Bronchial epithelial cell (primary cell): ENCODE results near the gene PTPN7. TPM values are rescaled to one million over a fixed set of nuclear protein-coding genes. Genes with fewer than 3 reads are reported as not detected.

Experiments used
- DNase-seq: peaks from one replicate; pipeline ENCODE4 v3.0.0-alpha.2; 2010; ENCODE audit warnings: low read depth
- FAIRE-seq: peaks from 2 replicates; lab custom pipeline; 2011; peaks lifted over from hg19 to GRCh38; lab: Jason Lieb, UNC
- H3K27me3 ChIP-seq: 2 replicates; pipeline ENCODE4 v1.5.1; 2011; ENCODE audit warnings: low read length; ENCODE audit not compliant: control insufficient read depth, insufficient read depth
- H3K36me3 ChIP-seq: 2 replicates; pipeline ENCODE4 v1.5.1; 2011; ENCODE audit warnings: low read length; ENCODE audit not compliant: control insufficient read depth, insufficient read depth
- H3K4me3 ChIP-seq: 2 replicates; pipeline ENCODE4 v1.5.1; 2011; ENCODE audit warnings: mild to moderate bottlenecking, low read depth, low read length, control low read depth
- total RNA-seq: library from RNA; depleted of rRNA; stranded (reverse); fragments of >200 nt; gene quantifications from 2 replicates; pipeline ENCODE4 v1.2.1, GENCODE V29; 2014
- TF ChIP-seq, protein P1 (sequence below): IDR thresholded peaks from 2 replicates; pipeline ENCODE4 v1.5.1; 2011; ENCODE audit warnings: mild to moderate bottlenecking, moderate library complexity, low read length, control low read depth, inconsistent platforms; ENCODE audit not compliant: insufficient read depth, severe bottlenecking

PTPN7 gene
- total RNA-seq, 1 donor from 2014 or later: not detected

DNA sequence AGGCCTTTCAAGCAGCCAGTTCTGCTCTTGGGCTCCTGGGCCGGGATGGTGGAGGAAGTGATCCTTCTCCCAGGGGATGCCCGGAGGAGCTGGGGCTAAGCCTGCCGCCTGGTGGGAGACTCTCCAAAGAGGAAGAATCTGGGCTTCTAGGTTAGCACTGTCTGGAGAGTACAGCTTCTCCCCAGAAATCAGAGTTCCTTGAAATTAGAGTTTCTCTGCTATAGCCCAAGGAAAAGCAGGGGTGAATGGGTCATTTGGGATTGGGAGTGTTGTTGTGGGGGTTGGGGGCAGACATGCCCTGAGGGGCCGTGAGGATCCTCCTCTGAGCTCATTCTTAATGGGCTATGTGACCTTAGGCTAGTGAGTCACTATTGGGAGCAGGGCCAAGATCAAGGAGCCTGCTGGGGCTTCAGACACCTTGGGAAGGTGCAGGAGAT, 39.7 kb upstream of the PTPN7 start:
- DNase-seq: peak; percentile 52
- Histone ChIP-seq H3K4me3 (no peak overlapping the region), H3K27me3 (peaks cover 4% of the 10 kb centered on the region), H3K36me3 (no peaks in the 10 kb centered on the region)
- TF ChIP-seq, protein P1, sequence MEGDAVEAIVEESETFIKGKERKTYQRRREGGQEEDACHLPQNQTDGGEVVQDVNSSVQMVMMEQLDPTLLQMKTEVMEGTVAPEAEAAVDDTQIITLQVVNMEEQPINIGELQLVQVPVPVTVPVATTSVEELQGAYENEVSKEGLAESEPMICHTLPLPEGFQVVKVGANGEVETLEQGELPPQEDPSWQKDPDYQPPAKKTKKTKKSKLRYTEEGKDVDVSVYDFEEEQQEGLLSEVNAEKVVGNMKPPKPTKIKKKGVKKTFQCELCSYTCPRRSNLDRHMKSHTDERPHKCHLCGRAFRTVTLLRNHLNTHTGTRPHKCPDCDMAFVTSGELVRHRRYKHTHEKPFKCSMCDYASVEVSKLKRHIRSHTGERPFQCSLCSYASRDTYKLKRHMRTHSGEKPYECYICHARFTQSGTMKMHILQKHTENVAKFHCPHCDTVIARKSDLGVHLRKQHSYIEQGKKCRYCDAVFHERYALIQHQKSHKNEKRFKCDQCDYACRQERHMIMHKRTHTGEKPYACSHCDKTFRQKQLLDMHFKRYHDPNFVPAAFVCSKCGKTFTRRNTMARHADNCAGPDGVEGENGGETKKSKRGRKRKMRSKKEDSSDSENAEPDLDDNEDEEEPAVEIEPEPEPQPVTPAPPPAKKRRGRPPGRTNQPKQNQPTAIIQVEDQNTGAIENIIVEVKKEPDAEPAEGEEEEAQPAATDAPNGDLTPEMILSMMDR: no peak
- no peak for FAIRE-seq

DNA sequence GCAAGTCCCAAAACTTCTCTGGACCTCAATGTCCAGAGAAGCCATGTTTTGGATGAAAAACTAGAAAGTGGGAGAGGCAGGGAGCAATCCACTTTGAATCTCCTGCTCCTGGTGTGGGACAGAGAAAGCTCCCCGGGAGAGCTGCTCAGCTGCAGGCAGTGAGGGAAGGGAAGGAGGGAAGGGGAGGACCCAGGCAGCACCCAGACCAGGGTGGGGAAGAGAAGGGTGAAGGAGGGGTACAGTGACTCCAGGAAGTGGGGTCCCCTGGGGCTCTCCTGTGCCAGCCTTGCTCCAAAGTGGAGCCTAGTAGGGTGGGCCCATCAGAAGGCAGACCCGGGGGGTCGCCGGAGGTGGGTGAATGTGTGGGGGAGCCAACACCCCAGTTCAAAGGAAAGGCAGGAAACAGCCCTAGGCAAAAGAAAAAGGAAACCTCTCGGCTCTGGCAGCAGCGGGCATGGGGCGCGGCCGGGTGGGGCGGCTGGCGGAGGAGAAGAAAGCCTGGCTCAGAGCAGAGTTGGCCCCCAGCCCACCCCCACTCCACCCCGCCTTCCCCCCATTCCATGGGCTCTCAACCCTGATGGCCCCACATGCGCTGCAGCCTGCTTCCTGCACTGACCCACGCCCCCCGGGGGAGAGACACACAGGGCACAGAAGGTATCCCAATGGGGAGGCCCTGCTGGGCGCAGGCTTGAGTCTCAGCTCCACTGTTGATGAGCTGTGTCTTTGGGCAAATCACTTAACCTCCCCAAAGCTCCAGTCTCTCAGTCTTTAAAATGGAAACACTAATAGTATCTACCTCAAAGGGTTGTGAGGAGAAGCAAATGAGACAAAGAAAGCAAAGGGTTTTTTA, 38.9 kb upstream of the PTPN7 start:
- Histone ChIP-seq H3K4me3 (no peak overlapping the region), H3K36me3 (no peaks in the 10 kb centered on the region), H3K27me3 (peaks cover 8% of the 10 kb centered on the region)
- TF ChIP-seq, protein P1: no peak
- FAIRE-seq (no peak), DNase-seq (no peak)

DNA sequence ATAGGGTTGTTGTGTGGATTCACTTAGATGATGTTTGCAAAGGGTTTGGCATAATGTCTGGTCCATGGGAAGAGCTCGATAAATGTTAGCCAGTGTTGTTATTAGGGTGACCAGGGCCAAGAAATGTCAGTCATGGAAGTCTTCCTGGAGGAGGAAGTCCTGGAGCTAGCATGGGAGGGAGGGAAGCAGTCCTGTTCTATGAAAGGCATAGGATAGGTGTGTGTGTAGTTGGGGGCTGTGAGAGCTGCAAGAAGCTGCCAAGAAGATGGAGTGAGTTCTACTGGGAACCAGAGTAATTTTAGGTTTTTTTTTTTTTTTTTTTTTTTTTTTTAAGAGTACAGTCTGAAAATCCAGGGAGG, 37.9 kb upstream of the PTPN7 start:
- Histone ChIP-seq H3K4me3 (no peak overlapping the region), H3K36me3 (no peaks in the 10 kb centered on the region), H3K27me3 (peaks cover 13% of the 10 kb centered on the region)
- TF ChIP-seq, protein P1: no peak
- FAIRE-seq (no peak), DNase-seq (no peak)

DNA sequence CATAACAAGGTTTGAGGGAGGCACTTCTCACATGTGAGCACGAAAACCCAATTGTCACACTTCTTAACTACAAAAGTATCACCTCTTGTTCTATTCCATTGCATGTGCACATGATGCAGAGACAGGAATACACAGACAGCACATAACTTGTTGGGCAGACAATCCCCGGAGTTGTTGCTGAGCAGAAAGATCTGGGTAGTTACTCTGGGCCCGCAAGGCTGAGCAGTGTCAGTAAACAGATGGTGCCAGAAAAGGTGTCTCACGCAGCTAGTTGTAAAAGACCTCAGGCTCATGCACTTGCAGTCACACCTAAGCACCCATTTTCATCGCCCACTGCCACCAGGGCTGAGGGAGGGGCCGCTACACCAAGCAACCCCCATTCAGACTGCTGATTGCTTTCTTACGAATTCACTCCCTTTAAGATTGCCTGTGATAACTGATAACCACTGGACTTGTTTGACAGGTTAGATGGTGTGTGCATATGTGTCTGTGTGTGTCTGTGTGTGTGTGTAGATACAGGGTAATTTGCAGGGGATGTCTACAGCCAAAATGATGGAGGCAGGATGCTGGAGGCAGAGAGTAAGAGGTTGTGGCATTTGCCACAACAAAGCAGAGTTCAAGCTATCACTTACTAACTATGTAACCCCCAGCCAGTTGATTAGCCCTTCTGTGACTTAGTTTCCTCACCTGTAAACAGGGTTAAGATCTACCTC, 37.4 kb upstream of the PTPN7 start:
- no peaks in the 10 kb centered on the region for H3K36me3 ChIP-seq
- TF ChIP-seq, protein P1: no peak
- H3K27me3 ChIP-seq: peaks cover 18% of the 10 kb centered on the region
- H3K4me3 ChIP-seq: no peak overlapping the region
- FAIRE-seq (no peak), DNase-seq (no peak)

DNA sequence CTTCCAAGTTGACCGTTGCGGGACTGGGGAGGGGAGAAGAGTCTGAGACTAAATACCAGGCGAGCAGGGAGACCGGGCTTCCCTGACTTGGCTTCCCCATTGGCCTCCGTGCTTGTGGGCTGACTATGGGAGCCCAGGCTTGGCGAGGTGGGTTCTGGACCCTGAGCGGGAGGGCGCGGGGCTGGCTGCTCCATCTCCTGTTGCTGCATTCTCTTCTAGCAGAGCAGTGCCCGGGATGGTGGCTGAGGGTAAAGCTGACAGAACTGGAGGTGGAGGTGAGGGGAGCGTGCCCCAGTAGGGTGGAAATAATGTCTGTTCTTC, 33.9 kb upstream of the PTPN7 start:
- Histone ChIP-seq H3K36me3 (no peaks in the 10 kb centered on the region), H3K27me3 (peaks cover 20% of the 10 kb centered on the region), H3K4me3 (no peak overlapping the region)
- DNase-seq (no peak), FAIRE-seq (no peak)
- TF ChIP-seq, protein P1: no peak
